Measurements from ENCODE around the gene ZFYVE28.

ZFYVE28 gene

GRCh38 chr4:2449511-2450392 is 31.3 kb upstream of the ZFYVE28 start:
- no peaks in the 10 kb centered on the region for H3K4me1 ChIP-seq (ENCODE audit: control insufficient read depth, low read length)
- no peaks in the 10 kb centered on the region for H3K36me3 ChIP-seq (ENCODE audit: control insufficient read depth, low read length)
- H3K9me2 ChIP-seq (replicated peaks; ENCODE audit: control insufficient read depth, low read length), result no peaks in the 10 kb centered on the region; the same call in 1 of the 2 replicates
- no peaks in the 10 kb centered on the region for H3K27me3 ChIP-seq (ENCODE audit: control insufficient read depth, low read length)
- TF ChIP-seq EZH2phosphoT487 (IDR thresholded peaks at IDR 0.05; ENCODE audit: borderline replicate concordance, low read length), result no peak
- TF ChIP-seq CTCF (IDR thresholded peaks at IDR 0.05; ENCODE audit: low read depth, low read length, poor library complexity, severe bottlenecking), result no peak
- no peak overlapping the region for H3K27ac ChIP-seq (ENCODE audit: low read depth, low read length)
- no peaks in the 10 kb centered on the region for H3F3A ChIP-seq (ENCODE audit: control insufficient read depth, insufficient read depth)
- no peaks in the 10 kb centered on the region for H4K20me1 ChIP-seq (ENCODE audit: control insufficient read depth, insufficient read depth, low read depth, low read length)
- H3K79me2 ChIP-seq (ENCODE audit: control insufficient read depth, low read length), result no peaks in the 10 kb centered on the region
- H3K9me3 ChIP-seq (ENCODE audit: control insufficient read depth, insufficient read depth, low read length), result peaks cover 4% of the 10 kb centered on the region; the same call in 1 of the 2 replicates
- H3K4me3 ChIP-seq (ENCODE audit: low read length), result no peak overlapping the region
- no peak overlapping the region for H3K4me2 ChIP-seq (ENCODE audit: low read length)

GRCh38 chr4:2449051-2449450 is 30.6 kb upstream of the ZFYVE28 start:
- no peaks in the 10 kb centered on the region for H3K4me1 ChIP-seq (ENCODE audit: control insufficient read depth, low read length)
- no peaks in the 10 kb centered on the region for H3F3A ChIP-seq (ENCODE audit: control insufficient read depth, insufficient read depth)
- H3K4me3 ChIP-seq (ENCODE audit: low read length), result no peak overlapping the region
- TF ChIP-seq CTCF (IDR thresholded peaks at IDR 0.05; ENCODE audit: low read depth, low read length, poor library complexity, severe bottlenecking) (no peak), EZH2phosphoT487 (IDR thresholded peaks at IDR 0.05; ENCODE audit: borderline replicate concordance, low read length) (no peak)
- H4K20me1 ChIP-seq (ENCODE audit: control insufficient read depth, insufficient read depth, low read depth, low read length), result no peaks in the 10 kb centered on the region
- no peak overlapping the region for H3K27ac ChIP-seq (ENCODE audit: low read depth, low read length)
- H3K4me2 ChIP-seq (ENCODE audit: low read length), result no peak overlapping the region
- H3K36me3 ChIP-seq (ENCODE audit: control insufficient read depth, low read length), result no peaks in the 10 kb centered on the region
- H3K9me2 ChIP-seq (replicated peaks; ENCODE audit: control insufficient read depth, low read length), result no peaks in the 10 kb centered on the region; the same call in 1 of the 2 replicates
- no peaks in the 10 kb centered on the region for H3K79me2 ChIP-seq (ENCODE audit: control insufficient read depth, low read length)
- H3K27me3 ChIP-seq (ENCODE audit: control insufficient read depth, low read length), result no peaks in the 10 kb centered on the region
- H3K9me3 ChIP-seq (ENCODE audit: control insufficient read depth, insufficient read depth, low read length), result peaks cover 4% of the 10 kb centered on the region; the same call in 1 of the 2 replicates

DNA sequence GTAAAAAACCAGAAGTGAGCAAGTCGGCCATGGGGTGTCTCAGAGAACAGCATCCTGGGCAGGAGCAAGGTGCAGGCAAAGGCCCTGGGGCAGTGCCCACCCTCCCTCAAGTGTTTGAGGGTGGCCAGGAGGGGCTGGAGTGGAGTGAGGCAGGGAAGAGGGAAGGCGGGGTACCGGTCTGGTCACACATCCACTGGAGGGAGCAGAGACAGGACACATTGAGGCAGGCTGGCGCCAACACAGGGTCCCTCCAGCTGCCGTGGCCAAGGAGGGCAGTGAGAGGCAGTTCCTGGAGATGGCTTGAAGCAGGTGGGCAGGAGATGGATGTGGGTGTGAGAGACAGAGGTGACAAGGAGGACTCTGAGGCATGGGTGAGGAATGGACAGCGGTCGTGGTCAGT is 30.1 kb upstream of the ZFYVE28 start:
- H4K20me1 ChIP-seq (ENCODE audit: control insufficient read depth, insufficient read depth, low read depth, low read length), result no peaks in the 10 kb centered on the region
- no peaks in the 10 kb centered on the region for H3K36me3 ChIP-seq (ENCODE audit: control insufficient read depth, low read length)
- H3K4me2 ChIP-seq (ENCODE audit: low read length), result no peak overlapping the region
- no peaks in the 10 kb centered on the region for H3K79me2 ChIP-seq (ENCODE audit: control insufficient read depth, low read length)
- H3K4me3 ChIP-seq (ENCODE audit: low read length), result no peak overlapping the region
- H3K27me3 ChIP-seq (ENCODE audit: control insufficient read depth, low read length), result no peaks in the 10 kb centered on the region
- no peaks in the 10 kb centered on the region; the same call in 1 of the 2 replicates for H3K9me2 ChIP-seq (replicated peaks; ENCODE audit: control insufficient read depth, low read length)
- TF ChIP-seq EZH2phosphoT487 (IDR thresholded peaks at IDR 0.05; ENCODE audit: borderline replicate concordance, low read length) (no peak), CTCF (IDR thresholded peaks at IDR 0.05; ENCODE audit: low read depth, low read length, poor library complexity, severe bottlenecking) (no peak)
- no peaks in the 10 kb centered on the region for H3F3A ChIP-seq (ENCODE audit: control insufficient read depth, insufficient read depth)
- no peaks in the 10 kb centered on the region for H3K4me1 ChIP-seq (ENCODE audit: control insufficient read depth, low read length)
- H3K27ac ChIP-seq (ENCODE audit: low read depth, low read length), result no peak overlapping the region
- peaks cover 4% of the 10 kb centered on the region; the same call in 1 of the 2 replicates for H3K9me3 ChIP-seq (ENCODE audit: control insufficient read depth, insufficient read depth, low read length)
